Diencephalon (tissue), 1 donor: ENCODE measurements around the gene SIDT2. TPM values are rescaled to one million over a fixed set of nuclear protein-coding genes. Genes with fewer than 3 reads are reported as not detected.

ENCODE experiments used
- total RNA-seq: library from RNA; depleted of rRNA; stranded (reverse); fragments of >200 nt; gene quantifications from one replicate; pipeline ENCODE4 v1.2.3, GENCODE V29; 2014

Gene SIDT2
- 23.1 TPM for total RNA-seq

DNA sequence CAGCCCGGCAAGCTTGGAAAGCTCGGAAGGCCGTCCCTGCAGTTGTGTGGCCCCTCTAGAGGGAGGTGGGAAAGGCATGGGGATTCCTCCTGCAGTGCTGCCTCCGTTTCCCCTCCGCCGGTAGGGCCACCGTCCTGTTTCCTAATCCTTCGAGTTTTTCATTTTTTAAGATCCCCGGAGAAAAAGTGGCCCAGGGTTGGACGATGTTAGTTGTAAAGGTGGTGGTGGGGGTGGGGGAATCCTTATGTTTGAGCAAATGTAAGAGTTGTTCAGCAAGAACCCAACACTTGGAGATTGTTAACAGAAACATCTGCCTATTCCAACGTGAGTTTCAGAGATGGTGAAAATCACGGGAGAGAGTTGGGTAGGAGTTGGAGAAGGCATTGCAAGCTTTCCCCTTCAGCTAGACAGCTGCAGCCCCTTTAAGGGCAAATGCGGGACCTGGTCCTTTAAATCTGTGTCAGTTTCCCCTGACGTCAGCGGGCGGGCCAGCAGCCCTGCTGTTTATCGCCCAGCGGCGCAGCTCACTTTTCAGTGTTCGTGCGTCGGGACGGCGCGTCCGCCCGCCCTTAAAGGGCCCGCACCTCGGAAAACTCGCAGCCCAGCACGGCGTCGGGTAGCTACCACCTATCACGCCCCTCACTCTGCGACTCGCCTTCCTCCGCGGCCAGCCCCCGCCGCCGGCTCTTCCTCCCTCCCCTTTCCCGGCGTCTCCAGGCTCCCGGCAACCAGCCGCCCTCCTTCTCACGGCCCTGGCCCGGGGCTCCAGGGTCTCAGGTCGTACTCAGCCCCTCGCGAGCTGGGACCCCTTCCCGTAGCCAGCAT, at the start of gene SIDT2:
TSS of gene SIDT2 (plus strand) at position 534 of the 825 bp plus-strand sequence. CDS start 521 bp downstream, outside the sequence.

DNA sequence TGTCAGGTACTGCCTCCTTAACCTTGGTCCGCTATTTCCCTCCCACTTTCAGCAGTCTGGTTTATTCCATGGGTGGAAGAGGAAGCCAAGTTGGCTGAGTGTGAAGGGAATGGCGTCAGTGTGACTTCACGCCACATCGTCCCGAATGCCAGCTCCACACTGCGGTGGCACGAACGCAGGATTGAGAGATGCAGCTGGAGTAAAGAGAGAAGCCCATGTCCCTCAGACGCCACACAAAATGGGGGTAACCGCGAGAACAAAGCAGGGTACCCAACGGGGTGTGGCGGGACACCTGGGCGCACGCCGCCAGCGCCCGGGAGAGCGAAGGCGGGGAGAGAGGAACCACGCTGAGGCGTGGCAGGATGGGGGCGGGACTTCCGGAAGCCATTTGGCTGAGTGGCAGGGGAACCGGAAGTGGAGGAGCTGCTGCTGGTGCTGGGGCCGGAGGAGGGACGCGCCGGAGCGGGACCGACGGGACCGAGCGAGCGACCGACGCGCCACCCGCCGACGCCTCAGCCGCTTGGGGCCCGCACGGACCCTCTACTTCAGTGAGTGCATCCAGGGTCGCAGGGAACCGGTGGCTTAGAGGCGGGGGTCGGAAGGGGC, 34.6 kb upstream of the SIDT2 start, which contains the start of gene PAFAH1B2:
TSS of gene PAFAH1B2 (plus strand) at position 417 of the 606 bp plus-strand sequence. CDS start 8,161 bp downstream, outside the sequence.

DNA sequence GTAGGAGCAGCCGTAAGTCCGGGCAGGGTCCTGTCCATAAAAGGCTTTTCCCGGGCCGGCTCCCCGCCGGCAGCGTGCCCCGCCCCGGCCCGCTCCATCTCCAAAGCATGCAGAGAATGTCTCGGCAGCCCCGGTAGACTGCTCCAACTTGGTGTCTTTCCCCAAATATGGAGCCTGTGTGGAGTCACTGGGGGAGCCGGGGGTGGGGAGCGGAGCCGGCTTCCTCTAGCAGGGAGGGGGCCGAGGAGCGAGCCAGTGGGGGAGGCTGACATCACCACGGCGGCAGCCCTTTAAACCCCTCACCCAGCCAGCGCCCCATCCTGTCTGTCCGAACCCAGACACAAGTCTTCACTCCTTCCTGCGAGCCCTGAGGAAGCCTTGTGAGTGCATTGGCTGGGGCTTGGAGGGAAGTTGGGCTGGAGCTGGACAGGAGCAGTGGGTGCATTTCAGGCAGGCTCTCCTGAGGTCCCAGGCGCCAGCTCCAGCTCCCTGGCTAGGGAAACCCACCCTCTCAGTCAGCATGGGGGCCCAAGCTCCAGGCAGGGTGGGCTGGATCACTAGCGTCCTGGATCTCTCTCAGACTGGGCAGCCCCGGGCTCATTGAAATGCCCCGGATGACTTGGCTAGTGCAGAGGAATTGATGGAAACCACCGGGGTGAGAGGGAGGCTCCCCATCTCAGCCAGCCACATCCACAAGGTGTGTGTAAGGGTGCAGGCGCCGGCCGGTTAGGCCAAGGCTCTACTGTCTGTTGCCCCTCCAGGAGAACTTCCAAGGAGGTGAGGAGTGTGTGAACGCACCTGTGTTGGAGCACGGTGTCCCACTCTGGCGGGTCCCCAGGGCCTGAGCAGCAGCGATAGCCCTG, 20.7 kb downstream of the SIDT2 start, which contains the start of gene TAGLN:
TSS of gene TAGLN (plus strand) at position 318 of the 863 bp plus-strand sequence. CDS start 3,644 bp downstream, outside the sequence.

DNA sequence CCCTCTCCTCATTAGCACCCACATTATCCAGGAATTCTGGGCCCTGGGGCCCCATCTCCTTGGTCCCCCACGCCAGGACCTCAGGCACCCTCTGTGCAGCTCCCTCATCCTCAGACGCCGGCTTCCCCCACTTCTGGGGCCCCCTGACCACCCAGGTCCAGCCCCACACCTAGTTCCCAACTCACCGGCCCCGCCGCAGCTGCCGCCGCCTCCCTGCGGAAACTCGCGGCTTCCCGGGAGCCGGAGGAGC, 53.2 kb downstream of the SIDT2 start, which contains the start of gene PCSK7:
TSS of gene PCSK7 (minus strand) at position 232 of the 250 bp plus-strand sequence. CDS start 2,229 bp downstream, outside the sequence.

DNA sequence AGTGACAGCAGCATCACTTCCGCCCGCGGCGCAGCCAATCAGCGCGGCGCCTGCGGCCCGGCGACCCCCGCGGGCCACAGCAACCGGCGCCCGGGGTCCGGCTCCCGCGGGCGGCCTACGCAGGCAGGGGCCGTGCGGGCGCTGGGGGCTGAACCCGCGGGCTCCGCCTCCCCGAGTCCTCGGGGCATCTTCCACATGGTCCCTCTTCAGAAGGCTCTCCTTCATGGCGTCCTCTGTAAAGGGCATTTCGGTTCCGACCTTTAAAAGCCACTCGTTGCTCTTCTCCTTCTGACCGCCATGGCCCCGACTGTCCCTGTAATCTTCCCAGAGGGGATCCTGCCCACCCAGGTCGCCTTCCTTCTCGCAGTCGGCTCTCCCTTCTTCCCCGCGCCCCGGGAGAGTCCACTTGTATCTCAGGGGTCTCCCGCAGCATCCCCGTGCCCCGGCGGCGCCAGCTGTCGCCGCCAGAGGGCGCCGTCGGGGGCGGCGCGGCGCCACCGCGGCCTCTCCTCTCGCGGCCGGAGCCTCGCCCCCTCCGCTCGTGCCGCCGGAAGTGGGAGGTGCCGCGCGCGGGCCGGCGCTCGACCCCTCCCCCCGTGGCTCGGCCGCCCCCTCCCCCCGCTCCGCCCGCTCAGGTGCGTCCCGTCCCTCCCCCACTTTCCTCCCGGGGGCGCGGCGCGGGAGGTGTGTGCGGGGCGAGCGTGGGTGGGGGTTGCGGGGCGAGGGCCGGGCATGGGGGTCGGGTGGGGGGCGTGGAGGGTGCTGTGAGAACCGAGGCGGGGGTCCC, 53.7 kb downstream of the SIDT2 start, which contains the start of gene RNF214:
TSS of gene RNF214 (plus strand) at position 580 of the 787 bp plus-strand sequence. CDS start 1,602 bp downstream, outside the sequence.

Other genes with a start within 250 kb of the SIDT2 start
- gene SIK3, start 80.3 kb upstream of the SIDT2 start, total RNA-seq: 39.0 TPM
- gene PAFAH1B2, start 34.5 kb upstream of the SIDT2 start, total RNA-seq: 276 TPM
- 8.3 TPM for gene TAGLN, start 20.6 kb downstream of the SIDT2 start, total RNA-seq
- 21.7 TPM for gene PCSK7, start 53.3 kb downstream of the SIDT2 start, total RNA-seq
- gene RNF214, start 53.9 kb downstream of the SIDT2 start, total RNA-seq: 20.1 TPM
- 7.2 TPM for gene BACE1-AS, start 112.6 kb downstream of the SIDT2 start, total RNA-seq
- 36.2 TPM for gene BACE1, start 137.5 kb downstream of the SIDT2 start, total RNA-seq
- gene CEP164, start 149.1 kb downstream of the SIDT2 start, total RNA-seq: 20.1 TPM